Ovary (tissue), 3 donors: ENCODE results near the gene EHMT1.

Experiments
- EP300 ChIP-seq: sonication (generic); formaldehyde crosslinking; IDR thresholded peaks from one replicate; pipeline ENCODE4 v1.6.1; 2017; ENCODE audit warnings: antibody characterized with exemption
- TF ChIP-seq, protein P1 (sequence below), 3 donors: fragments of 450-650 bp in 2 of 3; fragments of 200-600 bp in 1 of 3; IDR thresholded peaks; one replicate each; pipeline versions ENCODE4 v1.5.1 to v1.8.0; 2016 to 2022; ENCODE audit warnings: antibody characterized with exemption in 3 of 3, mild to moderate bottlenecking in 1 of 3
- donor health status: DM: no; HTN: no; CAD: no.

DNA sequence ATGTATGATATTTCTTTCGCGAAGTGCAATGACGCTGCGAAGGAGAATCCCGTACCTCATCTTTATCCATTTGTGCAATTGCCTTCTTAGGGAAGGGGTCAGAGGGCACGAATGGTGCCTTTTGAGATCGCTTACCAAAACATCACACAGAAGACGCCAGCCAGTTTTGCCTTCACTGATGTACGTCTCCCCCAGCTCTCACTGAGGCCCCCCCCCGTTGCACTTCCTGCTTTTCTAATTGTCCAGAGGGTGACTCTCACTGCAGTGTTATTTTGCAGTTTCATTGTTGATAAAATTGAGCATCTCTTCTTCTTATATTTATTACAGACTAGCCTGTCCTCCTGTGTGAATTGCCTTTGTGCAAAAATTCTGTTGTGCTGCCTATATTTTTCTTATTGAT lies 219.8 kb downstream of the EHMT1 start:
- TF ChIP-seq, protein P1, sequence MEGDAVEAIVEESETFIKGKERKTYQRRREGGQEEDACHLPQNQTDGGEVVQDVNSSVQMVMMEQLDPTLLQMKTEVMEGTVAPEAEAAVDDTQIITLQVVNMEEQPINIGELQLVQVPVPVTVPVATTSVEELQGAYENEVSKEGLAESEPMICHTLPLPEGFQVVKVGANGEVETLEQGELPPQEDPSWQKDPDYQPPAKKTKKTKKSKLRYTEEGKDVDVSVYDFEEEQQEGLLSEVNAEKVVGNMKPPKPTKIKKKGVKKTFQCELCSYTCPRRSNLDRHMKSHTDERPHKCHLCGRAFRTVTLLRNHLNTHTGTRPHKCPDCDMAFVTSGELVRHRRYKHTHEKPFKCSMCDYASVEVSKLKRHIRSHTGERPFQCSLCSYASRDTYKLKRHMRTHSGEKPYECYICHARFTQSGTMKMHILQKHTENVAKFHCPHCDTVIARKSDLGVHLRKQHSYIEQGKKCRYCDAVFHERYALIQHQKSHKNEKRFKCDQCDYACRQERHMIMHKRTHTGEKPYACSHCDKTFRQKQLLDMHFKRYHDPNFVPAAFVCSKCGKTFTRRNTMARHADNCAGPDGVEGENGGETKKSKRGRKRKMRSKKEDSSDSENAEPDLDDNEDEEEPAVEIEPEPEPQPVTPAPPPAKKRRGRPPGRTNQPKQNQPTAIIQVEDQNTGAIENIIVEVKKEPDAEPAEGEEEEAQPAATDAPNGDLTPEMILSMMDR (IDR thresholded peaks at IDR 0.05) = no peak
- TF ChIP-seq EP300 = no peak
